NB4 (cell line): ENCODE data around the gene CROT.

Experiments used
- CTCF ChIP-seq: IDR thresholded peaks from one replicate; pipeline ENCODE4 v1.5.1; 2012; ENCODE audit warnings: low read depth, low read length
- MYC ChIP-seq: IDR thresholded peaks from 2 replicates; pipeline ENCODE4 v1.6.1; 2011; ENCODE audit warnings: low read depth, low read length
- POLR2A ChIP-seq: IDR thresholded peaks from 2 replicates; pipeline ENCODE4 v1.6.1; 2011; ENCODE audit warnings: mild to moderate bottlenecking; ENCODE audit not compliant: insufficient read length; ENCODE audit errors: extremely low read depth
- TF ChIP-seq, protein P1 (sequence below): IDR thresholded peaks from 2 replicates; pipeline ENCODE4 v1.6.1; 2011; ENCODE audit warnings: low read depth, low read length

GRCh38 chr7:87316846-87317552 is 28.5 kb upstream of the CROT start:
- TF ChIP-seq MYC: no peak
- TF ChIP-seq POLR2A: no peak
- TF ChIP-seq CTCF: no peak
- TF ChIP-seq, protein P1, sequence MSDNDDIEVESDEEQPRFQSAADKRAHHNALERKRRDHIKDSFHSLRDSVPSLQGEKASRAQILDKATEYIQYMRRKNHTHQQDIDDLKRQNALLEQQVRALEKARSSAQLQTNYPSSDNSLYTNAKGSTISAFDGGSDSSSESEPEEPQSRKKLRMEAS: no peak
